Amniotic epithelial cell (primary cell): Measurements from ENCODE around the gene TPRN.

Source experiments
- DNase-seq: peaks from one replicate; pipeline ENCODE4 v3.0.0-alpha.2; 2010; ENCODE audit warnings: low read depth

The TPRN gene

GRCh38 chr9:137188490-137189296, 11.8 kb downstream of the TPRN start, which contains the start of the genes ANAPC2 and SSNA1:
Gene ANAPC2 (minus strand): TSS chr9:137188560. CDS start chr9:137188532, 28 bp downstream.
Gene SSNA1 (plus strand): TSS chr9:137188676. CDS start chr9:137188727, 51 bp downstream.
- DNase-seq, result peak; percentile 88

DNA sequence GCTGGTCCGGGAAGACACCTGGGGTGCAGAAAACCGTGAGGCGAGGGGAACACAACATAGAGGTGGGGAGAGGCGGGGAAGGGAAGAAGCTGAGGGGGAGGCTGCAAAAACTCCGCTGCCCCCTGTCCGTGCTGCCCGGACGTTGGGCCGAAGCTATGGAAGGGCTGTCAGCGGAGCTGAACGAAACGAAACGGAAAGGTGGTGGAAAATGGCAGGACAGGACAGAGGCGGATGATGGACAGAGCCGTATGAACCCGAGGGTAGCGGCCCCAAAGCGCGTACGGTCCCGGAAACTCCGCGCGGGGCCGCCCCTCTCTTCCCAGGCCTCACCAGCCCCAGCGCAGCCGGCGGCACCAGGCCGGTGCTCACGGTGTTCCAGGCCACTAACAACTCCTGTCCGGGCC, 12.5 kb downstream of the TPRN start:
- no peak for DNase-seq

GRCh38 chr9:137187386-137187785, 13.2 kb downstream of the TPRN start:
- no peak for DNase-seq

DNA sequence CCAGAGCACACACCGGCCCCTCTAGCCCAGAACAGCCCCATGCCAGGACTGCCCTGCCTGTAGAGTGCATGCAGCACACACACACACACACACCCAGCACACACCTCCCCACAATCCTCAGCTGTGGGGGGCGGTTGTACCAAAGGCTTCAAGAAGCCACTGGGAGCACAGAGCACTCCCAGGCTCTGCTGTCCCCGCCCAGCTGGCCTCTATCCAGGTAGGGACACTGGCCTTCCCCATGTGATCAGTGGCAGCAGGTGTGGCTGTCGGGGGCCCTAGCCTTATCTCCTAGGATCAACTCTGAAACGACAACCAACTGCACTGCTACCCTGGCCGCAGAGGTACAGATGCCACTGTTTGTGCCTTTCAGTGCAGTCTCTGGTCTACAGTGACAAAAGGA, 14.2 kb downstream of the TPRN start:
- DNase-seq, result no peak

DNA sequence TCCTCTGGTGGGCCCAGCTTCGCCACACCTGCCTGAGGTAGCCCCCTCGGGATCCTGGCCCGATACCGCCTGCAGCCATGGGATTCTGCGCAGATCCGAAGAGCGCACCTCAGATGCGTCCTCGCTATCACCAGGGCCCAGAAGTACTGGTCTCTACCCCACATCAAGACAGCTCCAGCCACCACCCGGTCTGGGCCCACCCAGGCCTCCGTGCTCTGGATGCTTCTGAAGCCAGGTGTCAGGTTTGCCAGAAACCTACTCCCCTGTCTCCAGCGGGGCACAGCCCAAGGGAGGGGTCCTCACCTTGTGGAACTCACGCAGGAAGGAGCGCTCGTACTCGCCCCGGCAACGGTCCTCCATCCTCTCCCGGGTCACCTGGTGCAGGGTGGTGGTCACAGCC, 14.6 kb downstream of the TPRN start:
- DNase-seq, result no peak

DNA sequence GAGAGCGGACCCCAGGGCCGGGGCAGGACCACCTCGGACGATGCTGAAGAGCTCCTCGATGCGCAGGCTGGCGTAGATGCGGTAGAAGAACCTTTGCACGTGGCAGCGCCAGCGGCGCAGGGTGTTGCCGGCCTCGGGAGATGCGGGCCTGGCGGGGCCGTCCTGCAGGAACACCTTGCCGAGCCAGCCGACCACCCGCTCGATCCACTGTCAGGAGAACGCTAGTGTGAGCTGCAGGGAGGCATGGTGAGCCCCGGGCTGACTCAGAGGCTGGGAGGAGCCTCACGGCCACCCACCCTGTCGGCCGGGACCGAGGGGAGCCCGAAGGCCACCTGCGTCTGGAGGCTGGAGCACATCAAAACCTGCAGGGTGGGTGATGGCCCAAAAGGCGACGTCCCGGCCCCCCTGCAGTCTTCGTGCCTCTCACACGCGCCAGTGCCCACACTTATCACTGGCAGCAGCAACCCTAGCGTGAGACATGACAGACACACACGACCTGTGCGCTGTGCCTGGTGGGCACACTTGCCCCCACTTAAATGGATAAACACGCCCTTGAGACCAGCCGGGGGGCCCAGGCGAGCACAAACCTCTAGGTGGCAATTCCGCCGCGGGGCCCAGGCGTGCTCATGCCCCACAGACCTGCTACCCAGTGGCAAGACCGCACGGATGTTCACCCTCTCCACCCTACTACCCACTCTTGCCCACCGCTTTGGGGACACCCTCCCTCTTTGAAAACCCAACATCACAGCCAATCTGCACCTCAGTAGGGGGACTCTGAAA, 15.5 kb downstream of the TPRN start:
- DNase-seq, result no peak

DNA sequence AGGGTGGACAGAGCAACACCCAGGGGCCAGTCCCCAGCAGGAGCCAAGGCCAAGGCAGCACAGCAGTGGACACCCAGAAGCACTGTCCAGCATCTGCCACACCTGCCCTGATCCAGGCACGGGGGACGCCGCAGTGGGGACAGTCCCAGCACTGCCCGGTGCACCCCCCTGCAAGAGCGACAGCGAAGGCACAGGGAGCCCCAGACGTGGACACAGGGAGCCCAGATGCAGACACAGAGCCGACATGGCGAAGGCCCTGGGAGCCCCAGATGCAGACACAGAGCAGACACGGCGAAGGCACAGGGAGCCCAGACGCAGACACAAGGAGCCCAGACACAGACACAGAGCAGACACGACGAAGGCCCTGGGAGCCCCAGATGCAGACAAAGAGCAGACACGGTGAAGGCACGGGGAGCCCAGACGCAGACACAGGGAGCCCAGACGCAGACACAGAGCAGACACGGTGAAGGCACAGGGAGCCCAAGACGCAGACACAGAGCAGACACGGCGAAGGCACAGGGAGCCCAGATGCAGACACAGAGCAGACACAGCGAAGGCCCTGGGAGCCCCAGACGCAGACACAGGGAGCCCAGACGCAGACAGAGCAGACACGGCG, 16.5 kb downstream of the TPRN start:
- DNase-seq, result no peak

DNA sequence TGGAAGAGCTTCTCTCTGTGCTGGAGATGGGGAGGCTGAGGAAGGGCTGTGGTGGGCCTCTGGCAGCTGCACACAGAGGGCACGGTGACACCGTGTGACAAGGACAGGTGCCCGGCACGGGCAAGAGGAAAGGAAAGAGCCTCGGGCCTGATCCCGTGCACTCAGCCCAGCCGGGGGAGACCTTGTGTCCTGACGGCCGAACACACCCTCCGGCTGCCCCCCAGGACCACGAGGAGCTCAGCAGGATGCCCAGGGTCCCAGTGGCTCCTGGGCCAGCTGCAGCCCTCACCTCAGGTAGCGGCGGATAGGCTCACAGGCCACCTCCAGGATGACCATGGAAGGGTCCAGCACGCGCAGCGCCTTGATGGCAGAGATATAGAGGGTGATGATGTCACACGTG, 17.7 kb downstream of the TPRN start:
- DNase-seq, result no peak

DNA sequence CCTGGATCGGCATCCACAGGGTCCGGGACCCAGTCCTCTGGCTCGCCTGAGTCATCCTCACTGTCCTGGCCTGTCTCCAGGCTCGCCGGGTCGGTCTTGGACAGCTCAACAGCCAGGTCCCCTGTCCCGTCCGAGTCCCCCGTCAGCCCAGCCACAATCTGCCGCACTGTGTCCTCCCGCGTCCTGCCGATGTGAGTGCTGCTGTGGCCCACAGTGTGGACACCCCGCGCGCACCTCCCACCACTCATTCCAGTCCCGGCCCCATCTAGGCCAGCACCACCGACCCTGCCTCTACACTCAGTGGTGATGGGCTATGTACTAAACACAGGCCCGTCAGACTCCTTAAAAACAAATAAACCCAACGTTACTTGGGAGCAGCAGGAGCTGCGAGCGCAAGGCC, 18.9 kb downstream of the TPRN start:
- no peak for DNase-seq

DNA sequence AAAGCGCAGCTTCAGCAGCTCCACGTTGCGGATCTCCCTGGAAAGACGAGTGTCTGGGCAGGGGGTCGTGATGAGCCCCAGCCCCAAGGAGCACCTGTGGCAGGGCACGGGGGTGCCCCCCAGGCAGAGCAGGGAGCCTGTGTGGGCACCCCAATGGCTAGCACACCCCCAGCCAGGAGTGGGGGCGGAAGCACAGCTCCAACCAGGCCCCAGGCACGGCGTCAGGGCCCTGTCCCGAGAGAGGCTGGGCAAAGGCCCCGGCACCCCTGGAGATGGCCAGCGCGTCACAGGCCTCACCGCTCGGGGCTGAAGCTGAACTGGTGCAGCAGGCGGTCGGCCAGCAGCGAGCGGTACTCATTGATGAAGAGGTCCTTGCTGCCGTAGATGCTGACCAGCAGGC, 20.1 kb downstream of the TPRN start:
- DNase-seq, result no peak

DNA sequence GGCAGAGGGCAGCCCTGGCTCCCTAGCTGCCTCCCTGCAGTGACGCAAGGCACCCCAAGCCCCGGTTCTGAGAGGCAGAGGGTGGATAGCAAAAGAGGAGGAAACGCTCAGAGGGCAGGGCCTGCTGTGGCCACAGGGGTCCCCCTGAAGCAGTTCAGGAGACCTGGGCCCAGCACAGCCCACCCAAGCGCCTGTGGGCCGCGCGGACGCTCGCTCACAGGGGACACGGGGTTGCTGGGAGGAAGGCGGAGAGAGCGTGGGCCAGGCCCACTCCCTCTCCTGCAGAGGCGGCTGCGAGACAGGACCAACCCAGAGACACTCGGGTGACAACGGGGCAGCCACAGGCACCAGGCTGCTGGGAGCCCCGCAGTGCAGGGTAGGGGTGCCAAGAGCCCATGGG, 20.8 kb downstream of the TPRN start:
- no peak for DNase-seq

GRCh38 chr9:137178939-137179630, 21.5 kb downstream of the TPRN start:
- no peak for DNase-seq

GRCh38 chr9:137178201-137178938, 22.2 kb downstream of the TPRN start:
- no peak for DNase-seq

GRCh38 chr9:137176302-137177182, 24.0 kb downstream of the TPRN start:
- DNase-seq, result peak; percentile 36

GRCh38 chr9:137175345-137175961, 25.1 kb downstream of the TPRN start:
- no peak for DNase-seq

DNA sequence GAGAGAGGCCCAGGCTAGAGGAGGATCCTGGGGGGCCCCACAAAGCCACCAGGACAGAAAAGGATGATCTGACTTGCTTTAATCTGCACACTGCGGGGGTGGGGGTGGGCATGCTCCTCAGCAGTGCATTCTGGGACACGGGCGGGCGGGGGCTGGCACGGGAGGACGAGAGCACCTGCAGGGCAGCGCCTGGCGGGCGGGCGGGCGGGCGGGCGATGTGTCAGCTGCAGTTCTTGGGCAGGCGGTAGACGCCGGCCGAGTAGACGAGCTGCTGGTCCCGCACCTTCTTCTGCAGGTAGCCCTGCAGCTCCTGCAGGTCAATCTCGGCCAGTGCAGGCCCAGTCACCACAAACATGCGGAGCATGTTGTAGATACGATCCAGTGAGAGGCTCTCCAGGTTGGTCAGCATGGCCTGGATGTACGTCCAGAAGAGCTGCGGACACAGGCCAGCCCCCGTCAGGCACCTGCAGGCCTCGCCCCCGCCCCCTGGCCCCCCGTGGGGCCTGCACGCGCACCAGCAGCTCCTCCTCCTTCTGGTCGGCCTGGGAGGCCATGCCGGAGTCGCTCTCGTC, 25.7 kb downstream of the TPRN start:
- no peak for DNase-seq

DNA sequence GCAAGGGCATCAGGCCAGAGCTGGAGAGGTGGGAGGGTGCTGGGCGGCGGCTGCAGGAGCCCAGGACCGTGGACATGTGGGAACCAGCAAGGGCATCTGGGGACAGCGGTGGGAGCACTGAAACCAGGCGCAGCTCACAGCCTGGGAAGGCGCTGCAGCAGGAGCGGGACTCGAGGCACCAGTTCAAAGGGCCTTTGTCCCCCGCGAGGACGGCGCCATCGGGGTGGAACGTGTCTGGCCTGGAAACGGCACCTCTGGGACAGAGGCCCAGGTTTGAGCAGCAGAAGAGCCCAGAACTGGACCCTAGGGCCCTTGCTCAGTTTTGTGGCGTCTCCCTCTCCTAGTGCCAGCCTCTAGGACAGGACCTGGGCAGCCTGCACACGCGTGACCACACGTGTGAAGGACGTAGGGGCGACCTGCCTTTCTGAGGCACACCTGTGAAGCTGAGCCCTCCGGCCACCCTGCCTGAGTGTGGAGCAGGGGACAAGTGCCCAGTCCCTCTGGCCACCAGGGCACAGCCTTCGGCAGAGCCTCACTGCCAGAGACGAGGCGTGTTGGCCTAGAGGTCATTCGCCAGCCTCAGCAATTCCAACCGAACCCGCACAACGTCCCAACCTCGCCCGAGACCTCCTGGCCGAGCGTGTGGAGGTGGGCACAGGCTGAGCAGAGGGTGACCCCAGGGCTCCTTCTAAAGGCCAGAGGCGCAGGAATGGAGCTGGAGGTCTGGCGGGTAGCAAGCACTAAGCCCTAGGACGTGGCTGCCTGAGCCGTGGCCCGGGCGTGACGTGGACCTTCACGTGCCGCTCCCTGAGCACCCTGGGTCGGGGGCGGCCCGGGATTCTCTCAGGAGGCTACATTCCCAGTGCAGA, 26.5 kb downstream of the TPRN start:
- DNase-seq, result no peak

- DNase-seq, result no peak
These were observed 27.4 kb downstream of the TPRN start for GRCh38 chr9:137172901-137173795.
